HFF-Myc (cell line): ENCODE data around the gene SLC25A13.

Source experiments
- DNase-seq: peaks from one replicate; pipeline ENCODE4 v3.0.0-alpha.2; 2011; ENCODE audit warnings: low read depth; ENCODE audit errors: extremely low read depth
- H3K4me3 ChIP-seq: replicated peaks from 2 replicates; pipeline ENCODE4 v1.5.1; 2011; ENCODE audit warnings: low read depth, mild to moderate bottlenecking, control low read depth, low read length
- CTCF ChIP-seq: IDR thresholded peaks from 2 replicates; pipeline ENCODE4 v1.5.1; 2012; ENCODE audit warnings: mild to moderate bottlenecking, low read depth, low read length, control low read depth; ENCODE audit errors: missing control alignments

Gene SLC25A13

GRCh38 chr7:96181174-96181573 is 140.7 kb downstream of the SLC25A13 start:
- DNase-seq, result no peak
- no peak overlapping the region for H3K4me3 ChIP-seq
- no peak for TF ChIP-seq CTCF

GRCh38 chr7:96179837-96180236 is 142.1 kb downstream of the SLC25A13 start:
- no peak for DNase-seq
- H3K4me3 ChIP-seq, result no peak overlapping the region
- TF ChIP-seq CTCF, result no peak

DNA sequence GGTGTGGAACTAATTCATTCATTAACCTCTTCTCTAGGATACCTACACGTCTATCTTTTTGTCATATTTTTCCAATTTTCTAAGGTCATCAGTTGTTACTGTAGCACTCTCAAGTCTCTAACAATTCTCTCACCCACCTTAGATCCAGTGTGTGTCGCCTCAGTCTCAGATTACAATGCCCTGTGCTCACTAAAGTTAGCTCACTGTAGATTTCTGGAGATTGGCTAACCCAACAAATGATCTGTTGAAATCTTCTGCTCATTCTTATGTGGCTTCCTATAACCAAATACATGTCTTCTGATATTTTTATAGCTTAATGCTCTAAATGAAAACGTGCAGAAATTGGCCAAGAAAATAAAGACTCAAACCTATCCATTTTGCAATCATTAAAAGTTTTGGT is 142.6 kb downstream of the SLC25A13 start:
- DNase-seq, result no peak
- TF ChIP-seq CTCF, result no peak
- H3K4me3 ChIP-seq, result no peak overlapping the region

DNA sequence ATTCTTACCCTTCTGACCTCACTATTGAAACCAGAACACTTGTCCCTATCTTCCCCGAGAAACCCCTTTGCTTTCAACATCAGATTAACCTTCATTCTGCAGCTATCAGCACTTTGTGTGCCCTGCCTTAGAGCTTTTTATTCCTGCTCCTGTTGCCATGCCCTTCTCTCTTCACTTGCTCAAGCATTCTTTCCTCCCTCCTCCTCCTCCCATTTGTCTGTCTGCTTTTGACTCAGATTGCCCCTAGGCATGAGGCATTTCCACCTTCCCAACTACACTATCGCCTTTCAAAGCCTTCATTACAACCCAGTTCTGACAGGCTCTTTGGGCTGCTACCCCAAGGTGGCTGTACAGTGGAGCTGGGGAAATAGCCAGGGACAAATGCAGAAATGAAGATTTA is 143.3 kb downstream of the SLC25A13 start:
- TF ChIP-seq CTCF, result no peak
- H3K4me3 ChIP-seq, result no peak overlapping the region
- no peak for DNase-seq

DNA sequence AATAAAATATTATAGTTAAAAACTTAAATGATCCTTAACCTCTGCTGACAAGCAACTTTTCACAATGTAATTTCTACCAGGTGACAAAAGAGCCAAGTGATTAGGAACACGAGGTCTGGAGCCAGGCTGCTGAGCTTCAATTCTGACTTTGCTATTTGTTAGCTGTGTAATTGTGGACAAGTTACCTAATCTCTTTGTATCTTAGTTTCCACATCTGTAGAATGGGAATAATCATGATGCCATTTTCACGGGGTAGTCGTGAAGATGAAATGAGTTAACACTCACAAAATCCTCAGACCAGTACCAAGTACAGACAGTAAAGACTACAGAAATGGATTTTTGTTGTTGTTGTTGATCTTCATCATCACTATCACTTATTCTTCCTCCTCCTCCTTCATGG is 144.5 kb downstream of the SLC25A13 start:
- H3K4me3 ChIP-seq, result no peak overlapping the region
- no peak for TF ChIP-seq CTCF
- no peak for DNase-seq

DNA sequence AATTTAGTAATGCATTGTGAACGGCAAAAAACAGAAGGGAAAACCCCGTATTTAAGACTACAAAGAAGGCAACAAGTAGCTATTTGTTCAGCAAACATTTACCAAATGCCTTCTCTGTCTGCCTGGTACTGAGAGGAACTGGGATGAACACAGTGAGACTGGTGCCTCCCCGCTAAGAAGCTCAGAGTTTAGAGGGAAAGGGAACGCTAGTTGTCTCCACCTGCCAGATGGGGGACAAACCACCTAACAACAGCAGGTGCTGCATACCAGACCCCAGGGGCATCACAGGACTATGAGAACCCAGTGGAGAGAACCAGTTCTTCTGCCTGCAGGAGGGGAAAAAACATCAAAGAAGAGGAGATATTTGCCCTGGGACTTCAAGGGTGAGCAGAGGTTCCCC is 147.1 kb downstream of the SLC25A13 start:
- no peak for TF ChIP-seq CTCF
- DNase-seq, result no peak
- no peak overlapping the region for H3K4me3 ChIP-seq

DNA sequence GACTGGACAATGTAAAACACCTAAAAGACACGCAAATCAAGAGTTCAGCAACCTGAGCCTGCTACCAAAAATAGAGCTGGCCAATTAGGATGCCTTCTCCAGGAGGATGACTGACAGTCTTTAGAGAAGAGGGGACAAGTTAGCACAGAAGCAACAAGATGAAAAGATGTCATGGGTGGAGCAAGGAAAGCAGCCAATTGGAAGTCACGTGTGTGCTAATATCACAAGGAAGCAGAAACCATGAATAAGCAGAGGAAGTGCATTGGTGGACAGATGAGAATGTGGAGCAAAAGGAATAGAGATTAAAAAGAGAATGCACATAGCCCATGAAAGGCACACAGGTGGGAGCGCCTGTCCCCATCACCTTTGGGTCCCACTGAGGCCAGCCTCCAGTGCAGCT is 148.1 kb downstream of the SLC25A13 start:
- H3K4me3 ChIP-seq, result no peak overlapping the region
- DNase-seq, result no peak
- no peak for TF ChIP-seq CTCF
